Activated naive CD4-positive, alpha-beta T cell treated with Interleukin-2 at 50 U/mL for 16 hours (primary cell): ENCODE measurements around the gene NOC3L.
"Not testable (repeated sequence)": the region's sequence is repeated elsewhere in the genome, so short reads cannot be mapped to it uniquely, and the experiment has no call there.

Experiments used
- DNase-seq: peaks from one replicate; pipeline ENCODE4 v3.0.0-alpha.2; 2020

Gene NOC3L

DNA sequence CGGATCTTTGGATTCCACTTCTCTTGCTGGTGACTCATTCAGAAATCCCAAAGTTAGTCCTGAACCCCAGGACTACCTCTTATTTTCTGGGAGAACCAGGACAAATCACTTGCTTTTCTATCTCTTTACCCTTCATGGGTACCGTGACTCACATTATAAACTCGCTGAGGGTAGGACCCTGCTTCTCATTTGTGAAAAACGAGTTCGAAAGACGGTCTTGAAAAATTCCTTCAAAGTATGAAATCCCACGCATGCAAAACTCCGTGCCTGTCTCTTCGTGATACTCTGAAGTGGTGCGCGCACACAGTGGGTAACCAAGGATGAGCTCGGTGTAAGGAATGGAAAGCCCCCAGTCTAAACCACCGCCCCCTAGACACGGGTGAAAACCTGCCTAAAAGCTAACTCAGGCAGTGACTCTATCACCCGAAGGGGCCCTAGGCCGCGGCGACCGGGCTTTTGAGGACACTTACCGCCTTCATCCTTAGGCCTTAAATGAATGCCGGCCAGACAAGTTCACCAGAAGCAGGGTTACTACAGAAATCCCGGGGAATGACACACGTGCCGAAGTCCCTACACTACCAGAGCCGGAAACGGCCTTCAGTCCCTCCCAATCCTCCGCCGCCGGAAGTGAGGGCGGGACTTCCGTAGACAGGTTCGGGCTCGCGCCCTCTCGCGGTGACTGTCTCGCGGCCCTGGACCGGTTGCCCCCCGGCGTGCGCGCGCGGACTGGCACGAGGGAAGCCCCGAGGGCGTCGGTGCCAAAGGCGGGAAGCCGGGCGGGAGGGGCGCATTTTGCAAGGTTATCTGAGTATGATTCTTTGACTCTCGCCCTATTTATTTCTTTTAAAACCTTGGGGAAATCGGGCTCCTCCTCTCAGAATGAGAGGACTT lies at the start of gene NOC3L:
Gene NOC3L (minus strand): TSS at position 580 of the 891 bp plus-strand sequence. CDS start 101 bp downstream, at position 479.
- DNase-seq = peak; percentile 97

GRCh38 chr10:94412449-94412848 lies 49.7 kb upstream of the NOC3L start:
- DNase-seq = no peak

GRCh38 chr10:94411304-94411703 lies 48.6 kb upstream of the NOC3L start:
- DNase-seq = no peak

GRCh38 chr10:94409021-94409657 lies 46.4 kb upstream of the NOC3L start:
- no peak for DNase-seq

- DNase-seq = no peak
Observed at GRCh38 chr10:94407668-94408067, 44.9 kb upstream of the NOC3L start.

GRCh38 chr10:94405406-94405805 lies 42.7 kb upstream of the NOC3L start:
- DNase-seq = no peak

DNA sequence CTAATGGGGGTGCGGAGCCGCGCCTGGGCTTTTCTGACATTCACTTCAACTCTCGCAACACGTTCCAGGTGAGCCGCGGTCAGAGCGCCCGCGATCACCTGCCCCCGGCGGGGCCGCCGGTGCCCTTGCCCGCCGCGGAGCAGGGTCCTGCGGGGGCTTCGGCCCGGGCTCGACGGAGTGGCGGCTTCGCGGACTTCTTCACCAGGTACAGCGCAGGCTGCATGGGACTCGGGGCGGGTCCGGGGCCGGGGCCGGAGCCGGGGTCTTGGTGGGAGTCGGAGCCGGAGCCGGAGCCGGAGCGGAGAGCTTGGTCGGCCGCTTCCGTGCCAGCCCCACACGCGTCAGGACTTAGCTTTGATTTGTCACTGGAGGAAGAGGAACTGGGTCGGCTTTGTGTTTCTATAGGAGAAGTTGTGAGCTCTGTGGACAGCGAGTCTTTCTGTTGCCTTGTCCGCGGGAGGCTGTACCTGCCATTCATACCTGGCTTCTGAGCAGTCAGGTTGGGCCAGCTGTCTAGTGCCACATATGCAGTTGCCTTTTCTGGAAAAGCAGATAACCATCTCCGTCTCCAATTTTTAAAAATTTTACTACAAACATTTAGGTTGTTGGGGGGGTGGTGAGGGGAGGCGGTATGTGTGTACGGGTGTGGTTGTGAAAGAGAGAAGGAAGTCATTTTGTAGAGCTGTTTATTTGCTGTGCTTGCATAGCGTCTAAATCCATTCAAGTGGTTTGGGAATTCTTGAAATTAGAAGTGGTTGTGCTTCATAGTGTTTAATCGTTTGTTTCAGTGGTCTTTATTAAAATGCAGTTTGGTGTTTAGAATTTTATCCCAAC lies 40.9 kb upstream of the NOC3L start:
- peak; percentile 10 for DNase-seq

- peak; percentile 3 for DNase-seq
Observed at GRCh38 chr10:94402843-94403379, 40.2 kb upstream of the NOC3L start.

DNA sequence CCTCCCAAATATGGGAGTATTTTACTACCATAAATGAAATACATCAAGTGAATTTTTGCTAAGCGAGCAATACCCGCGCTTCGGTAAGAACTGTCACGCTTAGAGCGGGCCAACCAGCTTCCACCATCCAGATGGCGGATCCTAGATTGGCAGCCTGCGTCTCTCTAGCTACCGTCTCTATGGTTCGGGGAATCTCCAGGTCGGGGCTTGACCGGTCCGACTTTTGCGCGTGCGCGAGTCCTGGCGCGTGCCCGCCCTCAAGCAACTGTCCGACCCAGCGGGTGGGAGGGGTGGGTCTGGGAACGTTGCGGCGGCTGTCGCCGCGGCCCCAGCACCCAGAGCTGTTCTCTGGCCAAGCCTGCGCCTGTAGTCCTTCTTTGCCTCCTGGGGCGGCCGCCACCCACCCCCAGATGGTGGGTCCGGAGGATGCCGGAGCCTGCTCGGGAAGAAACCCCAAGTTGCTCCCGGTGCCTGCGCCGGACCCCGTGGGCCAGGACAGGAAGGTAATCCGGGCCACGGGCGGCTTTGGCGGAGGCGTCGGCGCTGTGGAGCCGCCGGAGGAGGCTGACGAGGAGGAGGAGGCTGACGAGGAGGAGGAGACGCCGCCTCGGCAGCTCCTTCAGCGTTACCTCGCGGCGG lies 39.6 kb upstream of the NOC3L start, which contains the start of gene TBC1D12:
Gene TBC1D12 (plus strand): TSS at position 338 of the 639 bp plus-strand sequence. CDS start 73 bp downstream, at position 411.
- DNase-seq = peak; percentile 13

DNA sequence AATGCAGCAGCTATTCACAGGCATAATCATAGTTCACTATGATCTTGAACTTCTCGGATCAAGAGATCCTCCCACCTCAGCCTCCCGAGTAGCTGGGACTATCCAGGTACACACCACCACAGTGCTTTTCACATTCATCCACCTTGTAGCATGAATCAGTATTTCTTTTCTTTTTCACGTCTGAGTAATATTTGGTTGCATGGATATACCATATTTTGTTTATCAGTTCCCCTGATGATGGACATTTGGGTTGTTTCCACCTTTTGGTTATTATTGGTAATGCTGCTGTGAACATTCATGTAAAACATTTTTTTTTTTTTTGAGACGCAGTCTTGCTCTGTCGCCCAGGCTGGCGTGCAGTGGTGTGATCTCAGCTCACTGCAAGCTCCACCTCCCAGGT lies 36.0 kb upstream of the NOC3L start:
- DNase-seq = no peak

DNA sequence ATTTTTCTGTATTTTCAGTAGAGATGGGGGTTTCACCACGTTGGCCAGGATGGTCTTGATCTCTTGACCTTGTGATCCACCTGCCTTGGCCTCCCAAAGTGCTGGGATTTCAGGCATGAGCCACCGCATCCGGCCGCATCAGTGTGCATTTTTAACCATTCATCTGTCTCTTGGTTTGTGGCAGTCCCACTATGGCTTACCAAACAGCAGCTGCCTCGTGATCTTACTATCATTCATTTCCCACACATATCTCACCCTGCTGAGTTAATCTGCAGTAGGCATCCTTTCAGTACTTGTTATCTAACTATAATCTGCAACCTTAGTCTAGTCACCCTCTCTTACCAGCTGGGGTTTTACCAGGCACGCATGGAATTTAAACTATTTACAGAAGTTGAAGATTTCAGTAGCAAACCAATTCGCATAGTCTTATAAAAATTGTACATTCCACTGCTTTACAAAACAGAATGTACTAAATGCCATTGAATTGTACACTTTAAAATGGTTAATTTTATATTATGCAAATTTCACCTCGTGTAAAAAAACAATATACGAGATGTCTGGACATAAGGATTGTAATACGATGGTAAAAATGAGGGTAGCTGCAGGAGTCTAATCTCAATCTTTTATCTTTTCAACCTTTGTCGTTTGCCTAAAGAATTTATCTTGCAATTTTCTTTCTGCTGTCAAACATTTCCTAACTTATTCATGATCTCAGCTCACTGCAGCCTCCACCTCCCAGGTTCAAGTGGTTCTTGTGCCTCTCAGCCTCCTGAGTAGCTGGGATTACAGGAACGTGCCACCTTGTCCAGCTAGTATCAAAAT lies 35.0 kb upstream of the NOC3L start:
- no peak for DNase-seq

- DNase-seq = not testable (repeated sequence)
Observed at GRCh38 chr10:94392117-94392516, 29.4 kb upstream of the NOC3L start.

GRCh38 chr10:94385733-94386132 lies 23.0 kb upstream of the NOC3L start:
- DNase-seq = not testable (repeated sequence)

DNA sequence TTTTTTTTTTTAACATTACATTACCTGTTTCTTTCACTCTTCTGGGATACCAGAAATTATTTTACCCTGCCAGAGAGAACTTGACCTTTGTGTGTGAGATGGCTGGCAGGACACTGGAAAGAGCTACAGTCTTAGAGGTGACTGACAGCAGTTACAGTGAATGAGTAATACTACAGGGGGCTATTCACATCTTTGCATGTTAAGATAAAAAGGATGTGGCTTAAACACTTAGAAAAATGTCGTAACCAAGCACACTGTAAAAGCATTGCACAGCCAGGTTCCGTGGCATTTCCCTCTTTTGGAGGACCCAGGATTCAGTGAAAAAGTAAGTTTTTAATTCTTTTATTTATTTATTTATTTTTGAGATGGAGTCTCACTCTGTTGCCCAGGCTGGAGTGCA lies 20.8 kb upstream of the NOC3L start:
- DNase-seq = no peak

- no peak for DNase-seq
Observed at GRCh38 chr10:94376865-94377264, 14.1 kb upstream of the NOC3L start.

- no peak for DNase-seq
Observed at GRCh38 chr10:94375374-94375773, 12.6 kb upstream of the NOC3L start.

DNA sequence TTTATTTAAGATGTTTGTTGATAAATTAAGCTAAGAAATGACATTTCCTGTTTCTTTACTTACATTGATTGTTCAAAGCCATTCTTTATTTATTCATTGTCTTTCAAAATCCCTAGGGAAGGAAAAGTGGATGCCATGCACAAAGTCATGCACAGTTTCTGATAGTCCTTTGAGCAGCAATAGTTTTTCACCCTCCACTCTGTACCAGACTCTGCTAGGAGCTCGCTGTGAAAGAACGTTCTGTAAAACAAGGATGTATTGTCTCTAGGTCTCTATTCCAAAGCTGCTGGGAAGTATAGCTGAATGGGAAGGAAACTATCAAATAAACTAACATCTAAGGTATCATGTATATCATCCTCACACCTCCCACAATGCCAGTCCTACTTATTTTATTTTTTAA lies 7.8 kb upstream of the NOC3L start:
- no peak for DNase-seq

DNA sequence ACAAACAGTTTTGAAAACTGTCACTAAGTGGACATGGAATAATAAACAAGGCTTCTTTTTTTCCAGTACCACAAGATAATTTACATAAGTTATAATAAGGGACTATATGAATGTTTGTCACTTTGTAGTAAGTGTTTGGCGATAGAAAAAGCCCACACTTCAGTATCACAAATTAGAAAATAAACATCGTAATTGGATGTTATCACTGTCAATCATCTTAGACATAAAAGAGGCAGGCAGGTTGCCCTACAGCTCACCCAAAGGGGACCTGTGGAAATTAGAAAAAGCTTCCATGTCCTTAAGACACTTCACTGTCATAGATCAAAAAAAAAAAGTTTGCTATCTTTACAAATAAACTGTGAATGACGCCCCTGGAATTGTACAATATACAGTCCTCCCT lies 3.6 kb upstream of the NOC3L start:
- no peak for DNase-seq

DNA sequence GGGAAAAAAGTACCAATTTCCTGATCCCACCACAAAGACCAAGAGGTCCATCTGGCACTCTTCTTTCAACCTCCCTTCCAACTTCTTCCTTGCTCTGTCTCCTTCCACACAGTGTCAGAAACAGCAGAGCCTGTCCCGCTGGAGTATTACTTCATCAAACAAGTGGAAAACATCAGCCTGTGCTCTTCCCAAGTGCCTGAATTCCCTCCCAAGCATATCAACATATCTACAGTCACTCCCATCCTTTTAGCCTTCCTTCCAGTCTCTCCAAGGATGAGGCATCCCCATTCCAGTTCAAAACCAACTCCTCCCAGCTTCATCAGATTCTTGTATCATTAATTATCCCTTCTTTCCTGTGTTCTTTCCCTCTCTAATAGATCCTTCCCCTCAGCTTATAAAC lies 1.7 kb upstream of the NOC3L start:
- no peak for DNase-seq

GRCh38 chr10:94363251-94363565 lies 469 bp upstream of the NOC3L start:
- DNase-seq = no peak

DNA sequence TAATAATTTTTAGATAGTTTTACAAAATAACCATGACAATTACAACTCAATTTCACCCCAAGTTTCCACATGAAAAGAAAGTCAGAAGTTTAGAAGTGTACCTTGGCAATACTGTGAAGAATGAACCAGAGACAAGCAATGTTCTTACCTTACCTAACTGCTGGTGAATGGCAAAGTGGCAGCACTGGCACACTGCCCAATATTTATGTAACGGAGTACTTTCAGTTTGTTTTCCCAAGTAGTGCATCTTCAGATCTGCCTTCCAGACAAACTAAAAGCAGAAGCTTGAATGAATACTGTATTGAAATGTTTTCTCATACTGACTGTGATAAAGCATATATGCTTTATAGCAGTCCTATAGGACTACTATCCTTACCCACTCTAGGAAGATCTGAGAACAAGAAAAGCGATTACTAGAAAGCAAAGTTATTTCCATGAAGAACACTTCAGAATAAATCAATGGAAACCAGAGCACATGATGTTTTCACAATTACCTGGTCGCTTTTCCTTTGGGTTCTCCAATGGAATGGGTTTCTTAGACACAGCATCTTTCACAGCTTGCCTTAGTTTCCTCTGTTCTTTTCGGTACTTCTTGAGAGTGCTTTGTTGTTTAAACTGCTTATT lies 1.5 kb downstream of the NOC3L start:
- DNase-seq = no peak
